ENCODE results near the gene NPR3.

- TF ChIP-seq, protein P1, sequence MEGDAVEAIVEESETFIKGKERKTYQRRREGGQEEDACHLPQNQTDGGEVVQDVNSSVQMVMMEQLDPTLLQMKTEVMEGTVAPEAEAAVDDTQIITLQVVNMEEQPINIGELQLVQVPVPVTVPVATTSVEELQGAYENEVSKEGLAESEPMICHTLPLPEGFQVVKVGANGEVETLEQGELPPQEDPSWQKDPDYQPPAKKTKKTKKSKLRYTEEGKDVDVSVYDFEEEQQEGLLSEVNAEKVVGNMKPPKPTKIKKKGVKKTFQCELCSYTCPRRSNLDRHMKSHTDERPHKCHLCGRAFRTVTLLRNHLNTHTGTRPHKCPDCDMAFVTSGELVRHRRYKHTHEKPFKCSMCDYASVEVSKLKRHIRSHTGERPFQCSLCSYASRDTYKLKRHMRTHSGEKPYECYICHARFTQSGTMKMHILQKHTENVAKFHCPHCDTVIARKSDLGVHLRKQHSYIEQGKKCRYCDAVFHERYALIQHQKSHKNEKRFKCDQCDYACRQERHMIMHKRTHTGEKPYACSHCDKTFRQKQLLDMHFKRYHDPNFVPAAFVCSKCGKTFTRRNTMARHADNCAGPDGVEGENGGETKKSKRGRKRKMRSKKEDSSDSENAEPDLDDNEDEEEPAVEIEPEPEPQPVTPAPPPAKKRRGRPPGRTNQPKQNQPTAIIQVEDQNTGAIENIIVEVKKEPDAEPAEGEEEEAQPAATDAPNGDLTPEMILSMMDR (conservative IDR thresholded peaks at IDR 0.05 in 1 of 2, IDR thresholded peaks at IDR 0.05 in 1 of 2; ENCODE audit: low read depth in 1 of 2, low read length in 2 of 2), result no peak
- no peak for TF ChIP-seq EZH2 (IDR thresholded peaks at IDR 0.05; ENCODE audit: low read length, missing control alignments)
Measured at GRCh38 chr5:32786311-32786710, 75.2 kb downstream of the NPR3 start.

Measured in fibroblast of lung (primary cell).